ENCODE results near the gene TMX4. TPM values are rescaled to one million over a fixed set of nuclear protein-coding genes. Genes with fewer than 3 reads are reported as not detected.

The TMX4 gene
- total RNA-seq, 2 experiments from 2014 or later, result 46.1 to 48.2 TPM

- ATAC-seq, result no peak
- H3K4me1 Mint-ChIP-seq, result no peaks in the 10 kb centered on the region
- H3K9me3 Mint-ChIP-seq (ENCODE audit: low read depth), result no peaks in the 10 kb centered on the region
- peaks cover 12% of the 10 kb centered on the region for H3K27me3 Mint-ChIP-seq
- no peak overlapping the region for H3K27ac Mint-ChIP-seq
- no peak overlapping the region for H3K4me3 Mint-ChIP-seq
- CTCF ChIA-PET, result interaction anchor here (0.9 to 4.7 kb wide), 3 partner anchors 11 to 783 kb away, joined by 3 to 51 read pairs (median 13); no protein-coding TSS in a partner anchor
- DNase-seq, result no peak
- no peaks in the 10 kb centered on the region for H3K36me3 Mint-ChIP-seq
Observed at GRCh38 chr20:7938058-7938457, 81.5 kb downstream of the TMX4 start.

DNA sequence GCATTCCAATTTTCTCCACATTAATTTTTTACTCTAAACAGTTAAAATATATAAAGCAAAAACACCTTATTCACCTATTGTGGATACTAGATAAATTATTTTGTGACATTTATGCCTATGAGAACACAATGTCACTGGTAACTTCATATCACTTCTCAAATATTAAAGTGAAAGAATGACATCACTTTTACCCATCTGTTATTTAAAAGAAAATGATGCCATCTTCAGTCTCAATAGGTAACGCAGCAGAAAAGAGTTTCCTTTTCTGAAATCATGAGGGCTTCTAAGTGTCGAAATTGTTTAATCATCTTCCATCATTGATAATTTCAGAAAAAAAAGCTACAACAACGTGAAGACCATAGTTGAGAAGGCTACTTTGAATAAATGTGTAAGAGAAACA is 82.2 kb downstream of the TMX4 start:
- H3K9me3 Mint-ChIP-seq (ENCODE audit: low read depth), result no peaks in the 10 kb centered on the region
- H3K27ac Mint-ChIP-seq, result no peak overlapping the region
- DNase-seq, result no peak
- no peak for ATAC-seq
- CTCF ChIA-PET, result interaction anchor here (1.3 to 4.7 kb wide), 6 partner anchors 8 to 784 kb away, joined by 4 to 51 read pairs (median 6); no protein-coding TSS in a partner anchor
- H3K36me3 Mint-ChIP-seq, result no peaks in the 10 kb centered on the region
- H3K4me1 Mint-ChIP-seq, result no peaks in the 10 kb centered on the region
- no peak overlapping the region for H3K4me3 Mint-ChIP-seq
- peaks cover 13% of the 10 kb centered on the region for H3K27me3 Mint-ChIP-seq

GRCh38 chr20:7935027-7935551 is 84.5 kb downstream of the TMX4 start:
- Mint-ChIP-seq H3K27me3 (peaks cover 13% of the 10 kb centered on the region), H3K4me3 (no peak overlapping the region), H3K4me1 (no peaks in the 10 kb centered on the region), H3K27ac (no peak overlapping the region), H3K36me3 (no peaks in the 10 kb centered on the region), H3K9me3 (ENCODE audit: low read depth) (no peaks in the 10 kb centered on the region)
- DNase-seq (no peak), ATAC-seq (no peak)
- CTCF ChIA-PET, result interaction anchor here (1.1 to 4.7 kb wide), 3 partner anchors 10 to 786 kb away, joined by 3 to 51 read pairs (median 7); no protein-coding TSS in a partner anchor

- no peak for ATAC-seq
- no peak for DNase-seq
- CTCF ChIA-PET, result no interaction called here
- no peaks in the 10 kb centered on the region for H3K9me3 Mint-ChIP-seq (ENCODE audit: low read depth)
- no peaks in the 10 kb centered on the region for H3K4me1 Mint-ChIP-seq
- H3K27ac Mint-ChIP-seq, result no peak overlapping the region
- no peak overlapping the region for H3K4me3 Mint-ChIP-seq
- H3K36me3 Mint-ChIP-seq, result no peaks in the 10 kb centered on the region
- H3K27me3 Mint-ChIP-seq, result peaks cover 16% of the 10 kb centered on the region
Observed at GRCh38 chr20:7933346-7933745, 86.2 kb downstream of the TMX4 start.

DNA sequence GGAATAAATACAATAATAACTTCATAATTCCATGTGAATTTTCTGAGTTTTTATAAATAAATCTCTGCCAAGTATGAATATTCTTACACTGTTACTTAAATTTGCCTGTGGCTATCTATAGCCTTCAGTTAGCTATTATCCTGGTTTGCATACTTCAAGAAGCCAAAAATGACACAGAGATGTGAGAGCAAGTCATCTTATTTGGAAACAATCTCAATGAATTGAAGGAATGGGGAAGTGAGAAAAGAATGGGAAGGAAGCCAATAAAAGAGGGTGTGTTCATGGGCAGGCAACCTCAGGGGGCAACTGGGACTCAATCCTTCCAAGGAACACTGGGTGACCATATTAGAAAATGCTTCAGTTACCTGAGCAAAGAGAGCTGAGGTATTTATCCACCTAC is 89.2 kb downstream of the TMX4 start:
- no peaks in the 10 kb centered on the region for H3K9me3 Mint-ChIP-seq (ENCODE audit: low read depth)
- no peak for DNase-seq
- H3K36me3 Mint-ChIP-seq, result no peaks in the 10 kb centered on the region
- H3K27ac Mint-ChIP-seq, result no peak overlapping the region
- H3K27me3 Mint-ChIP-seq, result peaks cover 18% of the 10 kb centered on the region
- H3K4me1 Mint-ChIP-seq, result no peaks in the 10 kb centered on the region
- no peak for ATAC-seq
- CTCF ChIA-PET, result no interaction called here
- H3K4me3 Mint-ChIP-seq, result no peak overlapping the region

Other genes with a start within 250 kb of the TMX4 start
- not detected for gene HAO1, start 79.3 kb downstream of the TMX4 start, total RNA-seq
- gene PLCB1, start 112.5 kb upstream of the TMX4 start, total RNA-seq, result 1 to 10 TPM; 2.4 to 3.2 TPM